NCI-H345 treated with DMSO at 0.1 percent for 48 hours (cell line): Measurements from ENCODE around the gene PRDM15.
A peak's percentile ranks its signal among the peaks of the same experiment; 100 is the strongest.

Experiments used
- DNase-seq: peaks from one replicate; lab custom pipeline; 2025; ENCODE audit not compliant: unreplicated experiment; lab: John Stamatoyannopoulos, UW

Gene PRDM15, protein sequence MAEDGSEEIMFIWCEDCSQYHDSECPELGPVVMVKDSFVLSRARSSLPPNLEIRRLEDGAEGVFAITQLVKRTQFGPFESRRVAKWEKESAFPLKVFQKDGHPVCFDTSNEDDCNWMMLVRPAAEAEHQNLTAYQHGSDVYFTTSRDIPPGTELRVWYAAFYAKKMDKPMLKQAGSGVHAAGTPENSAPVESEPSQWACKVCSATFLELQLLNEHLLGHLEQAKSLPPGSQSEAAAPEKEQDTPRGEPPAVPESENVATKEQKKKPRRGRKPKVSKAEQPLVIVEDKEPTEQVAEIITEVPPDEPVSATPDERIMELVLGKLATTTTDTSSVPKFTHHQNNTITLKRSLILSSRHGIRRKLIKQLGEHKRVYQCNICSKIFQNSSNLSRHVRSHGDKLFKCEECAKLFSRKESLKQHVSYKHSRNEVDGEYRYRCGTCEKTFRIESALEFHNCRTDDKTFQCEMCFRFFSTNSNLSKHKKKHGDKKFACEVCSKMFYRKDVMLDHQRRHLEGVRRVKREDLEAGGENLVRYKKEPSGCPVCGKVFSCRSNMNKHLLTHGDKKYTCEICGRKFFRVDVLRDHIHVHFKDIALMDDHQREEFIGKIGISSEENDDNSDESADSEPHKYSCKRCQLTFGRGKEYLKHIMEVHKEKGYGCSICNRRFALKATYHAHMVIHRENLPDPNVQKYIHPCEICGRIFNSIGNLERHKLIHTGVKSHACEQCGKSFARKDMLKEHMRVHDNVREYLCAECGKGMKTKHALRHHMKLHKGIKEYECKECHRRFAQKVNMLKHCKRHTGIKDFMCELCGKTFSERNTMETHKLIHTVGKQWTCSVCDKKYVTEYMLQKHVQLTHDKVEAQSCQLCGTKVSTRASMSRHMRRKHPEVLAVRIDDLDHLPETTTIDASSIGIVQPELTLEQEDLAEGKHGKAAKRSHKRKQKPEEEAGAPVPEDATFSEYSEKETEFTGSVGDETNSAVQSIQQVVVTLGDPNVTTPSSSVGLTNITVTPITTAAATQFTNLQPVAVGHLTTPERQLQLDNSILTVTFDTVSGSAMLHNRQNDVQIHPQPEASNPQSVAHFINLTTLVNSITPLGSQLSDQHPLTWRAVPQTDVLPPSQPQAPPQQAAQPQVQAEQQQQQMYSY

DNA sequence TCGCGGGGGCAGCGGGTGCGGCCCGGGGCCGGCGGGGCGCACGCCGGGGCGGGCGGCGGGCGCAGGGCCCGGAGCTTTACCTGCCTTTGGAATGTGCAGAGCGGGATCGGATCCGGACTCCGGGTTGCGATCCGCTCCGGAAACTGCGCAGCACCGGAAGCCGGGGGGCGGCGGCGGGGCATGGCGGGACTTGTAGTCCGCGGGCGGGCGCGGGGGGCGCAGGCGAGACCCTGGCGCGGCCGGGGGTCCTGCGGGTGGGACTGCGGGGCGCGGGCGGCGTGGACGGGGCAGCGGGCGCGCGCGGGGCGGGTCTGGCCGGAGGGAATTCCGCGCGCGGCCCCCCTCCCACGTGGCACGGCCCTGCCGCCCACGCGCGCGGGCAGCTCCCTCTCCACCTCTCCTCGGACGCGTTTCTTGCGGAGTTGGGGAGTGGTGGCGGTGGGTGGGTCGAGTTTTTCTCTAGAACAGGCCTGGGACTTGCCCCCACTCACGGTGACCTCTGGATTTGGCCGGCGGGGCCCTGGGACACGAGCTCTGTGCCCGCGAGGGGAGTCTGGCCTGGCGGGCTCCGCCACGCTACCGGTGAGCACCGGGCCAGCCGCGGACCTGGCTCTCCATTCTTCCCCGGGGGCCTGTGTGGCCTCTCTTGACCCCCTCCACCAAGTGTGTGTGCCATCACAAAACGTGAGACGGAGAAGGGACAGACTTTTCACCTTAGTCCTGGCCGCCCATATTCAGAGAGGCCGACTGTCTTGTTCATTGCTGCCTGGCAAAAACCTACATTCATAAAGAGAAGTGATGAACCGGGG lies at the start of gene PRDM15:
TSS of gene PRDM15 (minus strand) at position 155 of the 809 bp plus-strand sequence. CDS start 18,981 bp downstream, outside the sequence.
- peak; percentile 64 for DNase-seq

DNA sequence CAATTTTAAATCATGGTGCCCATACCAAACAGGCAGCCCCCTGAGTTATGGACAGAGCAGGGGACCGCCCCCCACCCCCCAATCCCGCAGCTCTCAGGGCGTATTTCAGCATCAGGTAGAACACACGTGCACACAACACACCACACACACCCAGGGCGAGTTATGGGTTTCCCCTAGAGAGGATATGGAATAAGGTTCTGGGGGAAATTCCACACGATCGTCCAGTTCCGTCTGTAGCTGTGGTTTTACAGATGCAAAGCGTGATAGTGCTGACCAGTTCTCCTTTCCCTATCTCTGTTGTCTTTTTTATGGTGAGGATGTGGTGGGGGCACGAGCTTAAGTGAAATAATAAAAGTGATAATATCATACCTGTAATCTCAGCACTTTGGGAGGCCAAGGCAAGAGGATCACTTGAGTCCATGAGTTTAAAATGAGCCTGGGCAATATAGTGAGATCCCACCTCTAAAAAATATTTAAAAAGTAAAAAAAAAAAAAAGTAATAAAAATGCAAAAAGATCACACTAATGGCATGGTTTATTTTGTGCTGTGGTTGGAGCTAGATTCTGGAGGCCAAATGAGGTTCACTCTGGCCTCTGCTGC lies 49.6 kb upstream of the PRDM15 start:
- no peak for DNase-seq

DNA sequence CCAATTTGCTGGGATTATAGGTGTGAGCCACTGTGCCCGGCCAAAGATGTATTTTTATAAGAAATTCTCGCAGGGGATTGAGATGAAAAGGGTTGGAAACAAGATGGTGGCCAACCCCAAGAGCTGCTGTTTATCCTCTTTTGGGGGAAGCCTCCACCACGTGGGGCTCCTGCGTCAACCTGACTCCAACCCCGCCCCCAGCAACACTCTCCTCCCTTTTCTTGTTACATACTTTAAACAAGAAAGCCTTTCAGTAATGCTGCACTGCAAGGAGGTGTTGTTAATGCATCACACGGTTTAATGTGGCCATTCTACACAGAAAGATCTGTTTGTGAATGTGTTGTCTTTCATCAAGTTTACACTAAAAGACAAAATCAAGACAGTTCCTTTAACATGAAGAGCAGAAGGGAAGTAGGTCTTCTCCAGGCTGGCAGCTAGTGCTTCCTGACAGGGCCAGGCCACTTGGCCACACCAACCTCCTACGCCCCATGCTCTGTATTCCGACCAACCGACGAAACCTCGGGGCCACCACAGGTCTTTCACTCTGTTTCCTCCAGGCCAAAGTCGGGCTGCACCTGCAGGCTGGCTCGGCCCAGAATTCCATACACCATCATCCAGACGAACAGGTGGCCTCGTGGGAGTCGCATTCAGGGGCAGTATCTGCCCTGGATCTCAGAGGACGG lies 48.7 kb upstream of the PRDM15 start:
- no peak for DNase-seq

DNA sequence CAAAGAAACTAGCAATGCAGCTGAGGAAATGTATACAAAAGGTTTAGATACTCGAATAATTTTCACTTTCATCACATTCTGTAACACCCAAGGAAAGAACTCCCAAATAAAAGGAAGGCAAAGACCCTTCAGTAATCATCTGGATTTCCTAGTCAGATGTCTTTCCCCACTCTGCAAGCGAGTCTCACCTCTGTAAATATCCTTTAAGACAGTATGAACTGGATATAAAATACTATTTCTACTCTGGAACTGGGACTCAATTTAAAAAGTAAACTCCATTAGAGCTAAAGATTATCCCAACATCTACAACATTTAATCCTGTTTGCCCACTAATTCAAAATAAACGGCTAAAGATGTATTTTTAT lies 47.6 kb upstream of the PRDM15 start:
- no peak for DNase-seq

DNA sequence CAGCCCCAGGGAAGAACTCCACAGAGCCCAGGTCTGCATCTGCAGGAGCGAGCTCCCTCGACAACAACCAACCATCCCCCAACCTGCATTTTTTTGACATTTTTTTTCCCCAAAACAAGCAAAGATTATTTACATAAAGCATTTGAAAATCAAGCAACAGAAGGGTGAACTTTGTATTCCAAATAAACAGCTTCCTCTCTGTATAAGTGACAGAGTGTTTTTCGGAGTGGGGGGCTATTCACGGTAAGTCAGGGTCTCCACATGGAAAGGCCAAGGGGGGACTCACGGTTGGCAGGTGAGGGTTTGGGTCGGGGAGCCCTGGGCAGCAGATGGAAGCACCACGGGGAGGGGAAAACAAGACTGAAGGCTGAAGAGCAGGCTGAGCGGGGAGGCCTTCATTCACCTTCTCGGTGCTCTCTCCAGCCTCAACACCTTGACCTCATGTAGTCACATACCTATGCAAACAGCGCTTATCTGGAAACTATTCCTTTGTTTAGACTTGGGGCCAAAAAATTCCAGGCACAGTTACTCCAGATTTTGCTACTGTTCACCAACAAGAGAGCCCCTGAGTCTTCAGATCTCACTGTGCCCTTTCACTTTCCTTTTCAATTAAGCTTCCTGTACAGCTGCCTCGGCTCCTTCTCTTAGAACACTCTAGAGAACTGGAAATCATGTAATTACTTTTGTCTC lies 47.1 kb upstream of the PRDM15 start:
- DNase-seq, result no peak

DNA sequence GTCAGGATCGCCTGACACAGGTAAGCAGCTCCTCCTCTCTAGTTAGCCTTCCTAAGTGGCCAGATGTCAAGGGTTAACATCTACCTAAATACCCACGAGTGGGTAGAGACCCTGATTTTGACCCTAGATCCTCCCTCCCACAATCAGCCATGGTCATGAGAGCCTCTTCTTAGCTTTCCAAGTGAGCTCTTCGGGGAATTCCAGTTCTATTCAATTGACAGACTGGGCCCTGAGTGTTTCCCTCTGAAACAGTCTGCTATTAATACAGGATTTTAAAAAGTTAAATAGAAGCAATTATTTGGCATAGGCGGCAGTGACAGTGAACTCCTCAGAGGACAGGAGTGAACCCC lies 46.6 kb upstream of the PRDM15 start:
- no peak for DNase-seq

DNA sequence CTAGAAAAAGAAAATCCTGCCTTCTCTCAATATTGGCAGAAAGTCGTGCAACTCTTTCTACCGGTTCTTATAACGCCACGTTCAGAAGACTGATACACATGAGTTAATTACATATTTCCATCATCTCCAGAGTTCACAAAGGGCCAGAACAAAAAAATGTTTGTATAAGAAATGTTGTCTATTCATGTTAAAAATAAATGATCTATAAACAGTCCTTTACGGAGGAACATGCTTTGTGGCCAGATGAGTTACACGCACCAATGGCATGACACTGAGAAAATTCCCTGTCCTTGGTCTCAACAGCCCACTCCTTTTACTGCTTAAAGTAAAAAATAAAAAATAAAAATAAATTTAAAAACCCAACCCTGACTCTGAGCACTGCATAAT lies 45.2 kb upstream of the PRDM15 start:
- no peak for DNase-seq

DNA sequence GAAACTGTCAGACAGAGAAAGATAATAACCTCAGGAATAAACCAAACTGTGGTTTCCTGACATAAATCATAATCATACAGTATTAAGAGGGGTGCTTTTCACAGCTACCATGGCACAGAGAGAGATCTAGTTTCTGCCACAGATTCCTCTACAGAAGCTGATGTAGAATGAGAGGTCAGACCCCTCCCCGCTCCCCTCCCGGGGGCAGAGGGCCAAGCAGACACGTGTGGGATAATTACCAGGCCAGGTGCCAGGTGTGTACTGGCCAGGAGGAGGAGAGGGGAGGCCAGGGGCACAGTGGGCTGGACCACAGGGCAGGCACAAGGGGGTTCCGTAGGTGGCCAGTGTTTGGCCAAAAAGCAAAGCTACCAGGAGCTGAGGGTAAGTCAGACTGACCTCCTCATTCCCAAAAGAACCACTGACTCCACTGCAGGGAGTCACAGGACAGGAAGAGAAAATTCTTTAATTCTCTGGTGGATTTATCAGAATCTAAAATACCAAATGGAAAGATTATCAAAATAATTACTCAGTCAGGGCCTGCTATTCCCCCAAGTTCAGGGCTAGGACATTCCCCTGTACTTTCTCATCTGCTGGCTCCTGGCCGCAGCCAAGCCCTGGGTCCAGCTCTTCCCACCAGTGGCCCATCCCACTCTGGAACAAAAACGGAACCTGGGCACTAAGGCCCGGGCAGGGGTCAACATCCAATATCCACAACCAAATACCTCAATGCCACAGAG lies 44.7 kb upstream of the PRDM15 start:
- DNase-seq, result no peak

DNA sequence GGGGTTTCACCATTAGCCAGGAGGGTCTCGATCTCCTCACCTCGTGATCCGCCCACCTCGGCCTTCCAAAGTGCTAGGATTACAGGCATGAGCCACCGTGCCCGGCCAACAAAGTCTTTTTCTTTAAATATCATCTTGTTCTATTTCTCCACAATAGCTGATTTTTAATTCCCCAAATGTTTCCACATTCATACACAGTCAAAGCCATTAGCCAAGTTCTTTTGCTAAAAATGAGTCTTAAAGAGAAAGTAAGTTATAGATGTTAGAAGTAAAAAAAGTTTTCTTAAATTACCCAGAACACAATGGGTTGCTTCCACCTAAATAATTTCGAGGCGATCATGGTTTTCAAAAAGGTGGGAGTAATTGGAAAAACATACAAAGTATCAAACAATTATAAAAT lies 44.0 kb upstream of the PRDM15 start:
- DNase-seq, result no peak

DNA sequence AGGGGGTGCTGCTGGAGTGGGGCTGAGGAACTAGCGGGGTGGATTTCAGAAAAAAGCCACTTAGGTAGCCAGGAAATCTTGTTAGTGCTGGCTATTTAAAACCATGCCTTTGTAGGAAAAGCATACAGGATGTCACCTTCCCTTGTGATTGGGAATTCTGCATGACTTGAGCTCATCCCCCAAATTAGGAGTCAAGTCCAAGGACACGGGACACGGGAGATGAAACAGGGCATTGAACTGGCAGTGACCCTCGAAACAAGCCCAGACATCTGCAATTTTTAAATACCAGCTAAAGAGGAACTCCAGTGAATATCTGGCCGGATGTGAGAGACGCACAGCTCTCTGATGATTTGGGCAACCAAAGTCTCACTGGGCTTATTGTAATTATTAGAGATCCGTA lies 41.9 kb upstream of the PRDM15 start:
- no peak for DNase-seq

DNA sequence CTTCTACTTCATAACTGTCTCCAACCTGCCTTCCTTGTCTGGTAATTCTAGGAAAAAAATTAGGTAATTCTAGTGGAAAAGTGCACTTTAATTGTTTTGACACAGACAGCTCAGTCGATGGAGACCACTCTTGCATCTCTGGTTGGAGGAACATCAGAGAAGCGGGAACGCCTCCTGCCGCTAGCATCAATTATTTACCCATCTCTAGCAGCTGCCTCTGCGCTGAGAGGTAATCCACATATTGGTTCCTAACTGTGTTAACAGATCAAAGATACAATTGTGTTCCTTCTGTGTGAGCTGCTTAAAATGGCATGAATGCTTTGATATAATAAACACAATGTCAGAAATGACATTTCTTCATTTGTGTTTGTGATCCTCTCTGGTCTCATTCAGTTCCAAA lies 41.3 kb upstream of the PRDM15 start:
- DNase-seq, result no peak

DNA sequence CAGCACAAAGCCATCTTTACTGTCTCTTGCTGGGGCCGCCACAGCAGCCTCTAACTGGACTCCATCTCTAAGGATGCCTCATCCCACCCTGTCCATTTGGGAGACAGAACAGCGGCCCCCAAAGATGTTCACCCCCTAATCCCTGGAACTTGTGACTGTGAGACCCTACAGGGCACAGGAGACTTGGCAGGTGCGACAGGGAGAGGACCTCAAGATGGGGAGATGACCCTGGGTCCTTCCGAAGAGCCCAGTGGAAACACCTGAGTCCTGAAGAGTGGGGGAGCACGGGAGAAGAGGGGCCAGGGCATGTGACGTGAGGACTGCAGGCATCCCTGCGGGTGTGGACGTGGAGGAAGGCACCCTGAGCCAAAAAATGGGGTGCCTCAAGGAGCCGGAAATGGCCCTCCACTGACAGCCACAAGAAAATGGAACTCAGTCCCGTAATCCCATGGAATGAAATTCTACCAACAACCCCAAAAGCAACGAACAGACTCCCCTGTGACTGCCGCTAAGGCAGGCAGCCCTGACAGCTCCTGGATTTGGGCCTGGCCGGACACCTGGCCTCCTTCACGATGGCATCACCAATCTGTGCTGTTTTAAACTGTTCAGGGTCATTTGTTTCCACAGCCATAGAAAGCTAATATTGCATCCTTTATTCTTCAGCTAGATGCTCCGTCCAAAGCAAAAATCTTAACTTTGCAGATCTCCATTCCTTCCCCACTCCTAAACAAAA lies 40.7 kb upstream of the PRDM15 start:
- DNase-seq, result no peak

DNA sequence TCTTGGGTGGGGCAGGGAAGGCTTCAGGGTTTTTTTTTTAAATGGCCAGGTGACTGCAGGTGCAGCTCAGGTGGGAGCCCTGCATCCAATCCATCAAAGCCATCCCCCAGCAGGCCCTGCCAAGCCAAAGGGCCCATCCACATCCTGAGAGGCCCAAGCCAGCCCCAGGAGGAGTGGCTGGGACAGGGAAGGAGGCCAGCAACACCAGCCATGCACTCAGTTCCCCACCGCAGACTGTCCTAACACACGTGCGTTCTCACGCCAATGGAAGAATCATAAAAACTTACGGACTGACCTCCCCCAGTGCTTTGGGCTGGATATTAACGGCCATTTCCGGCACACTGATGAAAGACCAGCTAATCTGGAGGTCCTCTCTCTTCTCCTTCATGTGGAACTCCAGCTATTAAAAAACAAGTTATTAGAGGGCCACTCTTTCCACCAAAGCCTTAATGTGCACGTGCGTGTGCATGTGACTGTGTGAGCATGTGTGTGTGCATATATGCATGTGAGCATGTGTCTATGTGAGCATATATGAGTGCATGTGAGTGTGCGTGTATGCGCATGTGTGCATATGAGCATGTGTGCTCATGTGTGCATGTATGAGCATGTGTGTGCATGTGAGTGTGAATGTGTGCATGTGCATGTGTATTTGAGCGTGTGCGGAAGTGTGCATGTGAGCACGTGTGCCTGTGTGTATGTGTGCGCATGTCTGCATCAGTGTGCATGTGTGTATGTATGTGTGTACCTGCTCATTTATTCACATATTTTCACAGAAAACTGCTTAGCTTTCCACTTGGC lies 39.6 kb upstream of the PRDM15 start:
- DNase-seq, result no peak

DNA sequence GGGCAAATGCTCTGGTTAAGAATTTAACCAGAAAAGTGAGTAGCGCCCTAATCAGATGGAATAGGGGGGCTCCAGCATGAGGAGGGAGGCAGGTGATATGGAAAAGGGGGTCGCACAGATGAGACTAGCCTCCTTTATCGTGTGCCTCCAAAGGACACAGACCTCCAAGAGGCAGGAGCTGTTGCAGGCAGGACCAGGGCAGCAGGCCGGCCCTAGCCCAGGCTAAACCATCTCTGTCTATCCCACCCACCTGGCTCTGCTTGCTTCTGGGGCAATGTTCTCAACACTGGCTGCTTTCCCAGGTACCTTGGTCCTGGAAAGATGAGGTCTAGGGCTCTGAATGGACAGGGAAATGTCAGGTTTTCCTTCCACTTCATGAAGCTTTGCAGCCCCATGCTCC lies 38.4 kb upstream of the PRDM15 start:
- no peak for DNase-seq

DNA sequence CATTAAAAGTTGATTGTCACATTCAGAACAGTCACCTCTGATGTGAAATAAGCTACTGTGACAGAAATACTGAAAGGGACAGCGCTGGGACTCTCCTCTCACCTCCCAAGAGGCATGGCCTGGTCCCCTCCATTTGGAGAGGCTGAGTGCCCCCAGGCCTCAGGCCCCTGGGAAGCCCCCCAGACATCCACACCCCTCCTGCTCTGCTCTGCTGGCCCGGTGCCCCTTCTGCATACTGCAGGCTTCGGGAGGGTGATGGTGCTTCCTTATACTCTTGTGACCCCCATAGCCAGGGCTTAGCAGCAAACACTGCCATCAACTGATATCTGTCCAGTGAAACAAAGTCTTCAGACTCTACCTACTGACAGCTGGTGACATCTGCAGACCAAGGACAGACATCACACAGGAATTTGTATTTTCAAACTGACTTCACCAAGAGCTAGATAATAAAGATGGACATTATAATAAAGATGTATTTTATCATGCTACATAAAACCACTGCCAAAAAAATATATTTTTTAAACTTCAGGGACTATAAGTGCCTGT lies 37.8 kb upstream of the PRDM15 start:
- DNase-seq, result no peak

DNA sequence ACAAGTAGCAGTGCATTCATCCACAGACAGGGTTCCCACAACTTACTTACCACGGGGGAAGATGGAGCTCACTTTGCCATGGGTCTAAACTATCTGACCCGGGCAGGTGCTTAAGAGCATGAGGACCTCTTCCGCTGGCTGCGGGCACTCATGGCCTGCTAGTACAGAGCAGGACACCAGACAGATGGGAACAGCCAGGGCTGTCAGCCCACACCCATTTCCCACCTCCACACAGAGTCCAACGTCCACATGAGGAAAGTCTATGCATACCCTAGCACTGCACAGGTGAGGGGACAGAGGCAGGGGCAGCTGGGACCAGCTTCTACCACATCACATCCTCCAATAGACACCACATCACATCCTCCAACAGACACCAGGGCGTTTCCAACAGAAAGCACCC lies 35.8 kb upstream of the PRDM15 start:
- DNase-seq, result no peak

DNA sequence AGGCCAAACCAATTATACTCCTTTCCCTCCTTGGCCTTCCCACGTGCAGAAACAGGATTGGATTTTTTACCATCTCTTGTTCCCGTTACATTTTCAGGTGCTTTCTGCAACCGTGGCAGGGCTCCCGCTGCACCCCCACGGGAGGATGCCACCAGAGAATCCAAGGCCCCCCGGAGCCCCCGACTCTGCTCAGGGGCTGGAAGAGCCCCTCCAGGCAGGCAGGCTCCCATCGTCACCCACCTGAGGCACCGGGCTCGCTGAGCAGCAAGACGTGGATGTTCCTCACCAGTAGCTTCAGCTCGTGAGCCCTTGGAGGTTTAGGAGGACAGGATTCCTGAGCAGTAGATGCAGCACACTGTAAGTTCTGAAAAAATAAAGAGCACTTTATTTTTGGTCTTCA lies 35.2 kb upstream of the PRDM15 start:
- no peak for DNase-seq
